Effector memory CD4-positive, alpha-beta T cell (primary cell): ENCODE results near the gene HPCA.

Experiments used
- DNase-seq, 3 donors: peaks; one replicate each; pipeline ENCODE4 v3.0.0-alpha.2; 2020
- H3K27ac ChIP-seq: 2 replicates; pipeline ENCODE4 v1.7.0; 2013; ENCODE audit warnings: mild to moderate bottlenecking, low read length, moderate library complexity; ENCODE audit not compliant: insufficient read depth, poor library complexity, severe bottlenecking
- H3K27me3 ChIP-seq: replicated peaks from 2 replicates; pipeline ENCODE4 v1.7.0; 2013; ENCODE audit warnings: mild to moderate bottlenecking, low read length; ENCODE audit not compliant: insufficient read depth, control insufficient read depth, poor library complexity, severe bottlenecking
- H3K36me3 ChIP-seq: 2 replicates; pipeline ENCODE4 v1.7.0; 2013; ENCODE audit warnings: mild to moderate bottlenecking, low read length, moderate library complexity; ENCODE audit not compliant: control insufficient read depth, insufficient read depth
- H3K4me1 ChIP-seq: 2 replicates; pipeline ENCODE4 v1.7.0; 2013; ENCODE audit warnings: low read length, mild to moderate bottlenecking; ENCODE audit not compliant: control insufficient read depth, insufficient read depth, poor library complexity, severe bottlenecking
- H3K4me3 ChIP-seq: 2 replicates; pipeline ENCODE4 v1.7.0; 2013; ENCODE audit warnings: low read length, low read depth, mild to moderate bottlenecking; ENCODE audit not compliant: insufficient read depth, poor library complexity, severe bottlenecking
- H3K9me3 ChIP-seq: 2 replicates; pipeline ENCODE4 v1.7.0; 2013; ENCODE audit warnings: mild to moderate bottlenecking, low read length, moderate library complexity; ENCODE audit not compliant: control insufficient read depth

Gene HPCA

GRCh38 chr1:32933742-32934322, 47.5 kb downstream of the HPCA start:
- Histone ChIP-seq H3K27me3 (no peaks in the 10 kb centered on the region), H3K4me3 (no peak overlapping the region), H3K9me3 (no peaks in the 10 kb centered on the region), H3K36me3 (peaks cover 31% of the 10 kb centered on the region), H3K27ac (no peak overlapping the region), H3K4me1 (no peaks in the 10 kb centered on the region)
- DNase-seq: no peak

GRCh38 chr1:32934535-32934934, 48.2 kb downstream of the HPCA start:
- H3K27me3 ChIP-seq: no peaks in the 10 kb centered on the region
- no peak overlapping the region for H3K4me3 ChIP-seq
- no peak for DNase-seq
- H3K27ac ChIP-seq: no peak overlapping the region
- peaks cover 38% of the 10 kb centered on the region for H3K36me3 ChIP-seq
- no peaks in the 10 kb centered on the region for H3K9me3 ChIP-seq
- H3K4me1 ChIP-seq: no peaks in the 10 kb centered on the region

DNA sequence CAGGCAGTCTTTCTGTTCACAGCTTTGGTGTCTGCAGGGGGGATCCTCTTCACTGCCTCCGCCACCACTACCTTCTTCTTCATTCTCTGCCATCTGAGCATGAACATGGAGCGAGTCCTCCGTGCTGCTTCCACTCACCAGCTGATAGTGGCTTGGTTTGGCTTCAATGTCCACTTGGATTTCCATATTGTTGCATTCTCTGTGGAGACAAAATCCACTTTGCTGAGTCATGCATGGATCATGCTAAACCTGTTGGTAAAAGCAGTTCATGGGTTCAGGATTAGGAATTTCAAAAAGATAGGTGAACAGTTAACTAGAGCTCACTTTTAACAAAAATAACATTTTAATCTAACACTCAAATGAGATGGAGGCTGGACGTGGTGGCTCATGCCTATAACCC, 50.8 kb downstream of the HPCA start:
- no peak overlapping the region for H3K27ac ChIP-seq
- no peaks in the 10 kb centered on the region for H3K4me1 ChIP-seq
- H3K9me3 ChIP-seq: no peaks in the 10 kb centered on the region
- H3K27me3 ChIP-seq: no peaks in the 10 kb centered on the region
- peaks cover 62% of the 10 kb centered on the region for H3K36me3 ChIP-seq
- H3K4me3 ChIP-seq: no peak overlapping the region
- no peak for DNase-seq

DNA sequence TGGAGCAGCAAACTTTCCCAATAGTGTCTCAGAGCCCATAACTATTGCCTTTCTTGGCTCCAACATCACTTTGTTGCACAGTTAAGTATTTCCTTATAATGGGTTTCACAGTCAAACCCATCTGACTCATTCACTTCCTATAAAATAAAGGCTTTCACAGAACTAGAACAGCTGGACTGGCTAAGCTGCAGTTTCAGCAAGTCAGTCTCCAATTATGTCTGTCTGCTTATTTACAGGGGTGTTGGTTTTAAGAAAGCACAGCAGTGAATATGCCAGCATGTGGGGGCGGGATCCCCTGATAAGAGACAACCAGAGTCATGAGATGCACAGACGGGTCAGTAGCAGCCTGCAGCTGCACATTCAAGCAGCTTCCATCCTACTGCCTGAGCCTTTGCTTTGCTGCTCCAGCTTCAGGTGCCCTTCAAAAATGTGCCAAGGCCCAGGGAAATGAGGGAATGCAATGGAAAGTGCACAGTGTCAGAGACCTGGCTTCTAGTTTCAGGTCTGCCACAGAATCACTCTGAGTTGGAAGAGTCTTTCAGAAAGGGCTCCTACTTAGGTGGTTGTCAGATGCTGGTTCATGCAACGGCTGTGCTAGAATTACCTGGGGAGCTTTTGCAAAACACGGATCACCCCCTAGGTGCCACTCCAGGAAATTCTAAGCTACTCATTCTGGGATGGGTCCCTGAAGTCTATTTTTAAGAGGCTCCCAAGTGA, 53.5 kb downstream of the HPCA start:
- no peak for DNase-seq
- peaks cover 78% of the 10 kb centered on the region for H3K36me3 ChIP-seq

GRCh38 chr1:32944180-32944579, 57.9 kb downstream of the HPCA start:
- no peak for DNase-seq
- Histone ChIP-seq H3K36me3 (peaks cover 73% of the 10 kb centered on the region), H3K27ac (no peak overlapping the region)

More for the DNA sequence above, 53.5 kb downstream of the HPCA start:
- no peak overlapping the region for H3K4me3 ChIP-seq
- H3K9me3 ChIP-seq: no peaks in the 10 kb centered on the region
- H3K4me1 ChIP-seq: no peaks in the 10 kb centered on the region
- H3K27me3 ChIP-seq: no peaks in the 10 kb centered on the region
- no peak overlapping the region for H3K27ac ChIP-seq

More at GRCh38 chr1:32944180-32944579, 57.9 kb downstream of the HPCA start:
- Histone ChIP-seq H3K4me1 (no peaks in the 10 kb centered on the region), H3K9me3 (no peaks in the 10 kb centered on the region), H3K27me3 (no peaks in the 10 kb centered on the region), H3K4me3 (no peak overlapping the region)
